Pancreas (tissue), 10 donors: ENCODE data around the gene KLHL18. TPM values are rescaled to one million over a fixed set of nuclear protein-coding genes. Genes with fewer than 3 reads are reported as not detected.
A peak's percentile ranks its signal among the peaks of the same experiment; 100 is the strongest.
"Not testable (repeated sequence)": the region's sequence is repeated elsewhere in the genome, so short reads cannot be mapped to it uniquely, and the experiment has no call there.

ENCODE experiments used
- ATAC-seq, 4 donors: fragments of 200-7000 bp; cut with Tn5 transposase; one replicate each; pipeline versions ENCODE4 v1.8.0 to v1.9.1; 2020; ENCODE audit warnings: mild to moderate bottlenecking in 4 of 4, moderate library complexity in 4 of 4
- DNase-seq, 6 donors: peaks; one replicate each; pipeline ENCODE4 v3.0.0-alpha.2; 2020
- FAIRE-seq: peaks from 2 replicates; lab custom pipeline; 2012; peaks lifted over from hg19 to GRCh38; lab: Jason Lieb, UNC
- H3K27ac ChIP-seq, 4 donors: fragments of 200-600 bp; sonication (generic); 1 replicate in 3 of 4; 2 replicates in 1 of 4; pipeline versions ENCODE4 v1.5.0 to v1.8.0; 2020
- H3K27me3 ChIP-seq, 4 donors: fragments of 200-600 bp; one replicate each; pipeline ENCODE4 v1.8.0; 2021
- H3K36me3 ChIP-seq, 3 donors: fragments of 200-600 bp; sonication (generic) in 1 of 3; one replicate each; pipeline versions ENCODE4 v1.5.0 to v1.8.0; 2020 to 2021
- H3K4me1 ChIP-seq, 3 donors: fragments of 200-600 bp; one replicate each; pipeline ENCODE4 v1.8.0; 2021
- H3K4me3 ChIP-seq, 4 donors: fragments of 200-600 bp; sonication (generic) in 2 of 4; one replicate each; pipeline versions ENCODE4 v1.5.0 to v1.8.0; 2020 to 2021
- H3K9me3 ChIP-seq, 4 donors: fragments of 200-600 bp; one replicate each; pipeline ENCODE4 v1.8.0; 2021
- WGBS, 2 donors: extraction: QIAGEN DNeasy Blood & Tissue Kit; methylation state at CpG; one replicate each; pipeline ENCODE4 v1.1.7; 2013; 5-methylcytosine and 5-hydroxymethylcytosine counted together
- intact Hi-C, 3 donors: fragments of 100-400 bp; cut with DNase I; formaldehyde crosslinking; loops; one replicate each; pipeline versions ENCODE4 v1.11.1 to v1.14.2; 2022
- polyA plus RNA-seq, 2 donors: library from polyadenylated mRNA; stranded (reverse); fragments of 200-250 nt; gene quantifications; one replicate each; pipeline ENCODE4 v1.2.3, GENCODE V29; 2013
- total RNA-seq, 6 donors: library from RNA; stranded (reverse); fragmentation: NEBNext Ultra II Directional in 4 of 6; extraction: Animal tissue kit (Norgen Biotek cat#: 25700) in 4 of 6; gene quantifications; one replicate each; pipeline versions ENCODE4 v1.2.1 to v1.2.4, GENCODE V29; 2021 to 2023
- TF ChIP-seq, protein P1 (sequence below), 4 donors: fragments of 200-600 bp; sonication (generic) in 3 of 4; IDR thresholded peaks; one replicate each; pipeline versions ENCODE4 v1.5.0 to v1.8.0; 2021; ENCODE audit warnings: antibody characterized with exemption in 4 of 4
- donor health status: healthy with polysubstance abuse.
- donor health status: DM: no; HTN: no; CAD: no; lungs with moderate emphysema.
- donor health status: DM: no; HTN: no; CAD: no.
- donor health status: control.
- donor health status: control.
- donor health status: Bipolar disorder and iron deficiency.
- donor health status: DM: yes; HTN: yes; CAD: no.
- donor health status: DM: no; HTN: no; CAD: no.
- donor health status: DM: no; HTN: no; CAD: no.
- donor health status: DM: yes; HTN: yes; CAD: no.

The KLHL18 gene
- total and polyA plus RNA-seq, 8 donors: 6.1 to 14.5 (median 9.2) TPM

DNA sequence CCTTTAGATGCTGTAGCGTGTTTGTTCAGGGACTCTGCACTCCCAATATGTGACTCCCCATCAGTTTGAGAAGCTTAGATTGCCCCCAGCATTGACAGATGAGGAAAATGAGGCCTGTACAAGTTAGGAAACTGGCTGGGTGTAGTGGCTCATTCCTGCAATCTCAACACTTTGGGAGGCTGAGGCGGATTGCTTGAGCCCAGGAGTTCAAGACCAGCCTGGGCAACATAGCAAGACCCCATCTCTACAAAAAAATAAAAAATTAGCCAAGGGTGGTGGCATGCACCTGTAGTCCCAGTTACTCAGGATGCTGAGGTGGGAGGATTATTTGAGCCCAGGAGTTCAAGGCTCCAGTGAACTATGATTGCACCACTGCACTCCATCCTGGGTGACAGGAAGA lies 84.1 kb downstream of the KLHL18 start:
- H3K36me3 ChIP-seq: no peaks in the 10 kb centered on the region
- no peaks in the 10 kb centered on the region for H3K27me3 ChIP-seq
- DNase-seq: no peak
- no peak overlapping the region for H3K4me3 ChIP-seq
- TF ChIP-seq, protein P1, sequence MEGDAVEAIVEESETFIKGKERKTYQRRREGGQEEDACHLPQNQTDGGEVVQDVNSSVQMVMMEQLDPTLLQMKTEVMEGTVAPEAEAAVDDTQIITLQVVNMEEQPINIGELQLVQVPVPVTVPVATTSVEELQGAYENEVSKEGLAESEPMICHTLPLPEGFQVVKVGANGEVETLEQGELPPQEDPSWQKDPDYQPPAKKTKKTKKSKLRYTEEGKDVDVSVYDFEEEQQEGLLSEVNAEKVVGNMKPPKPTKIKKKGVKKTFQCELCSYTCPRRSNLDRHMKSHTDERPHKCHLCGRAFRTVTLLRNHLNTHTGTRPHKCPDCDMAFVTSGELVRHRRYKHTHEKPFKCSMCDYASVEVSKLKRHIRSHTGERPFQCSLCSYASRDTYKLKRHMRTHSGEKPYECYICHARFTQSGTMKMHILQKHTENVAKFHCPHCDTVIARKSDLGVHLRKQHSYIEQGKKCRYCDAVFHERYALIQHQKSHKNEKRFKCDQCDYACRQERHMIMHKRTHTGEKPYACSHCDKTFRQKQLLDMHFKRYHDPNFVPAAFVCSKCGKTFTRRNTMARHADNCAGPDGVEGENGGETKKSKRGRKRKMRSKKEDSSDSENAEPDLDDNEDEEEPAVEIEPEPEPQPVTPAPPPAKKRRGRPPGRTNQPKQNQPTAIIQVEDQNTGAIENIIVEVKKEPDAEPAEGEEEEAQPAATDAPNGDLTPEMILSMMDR (IDR thresholded peaks at IDR 0.05): no peak
- no peaks in the 10 kb centered on the region for H3K9me3 ChIP-seq
- FAIRE-seq: no peak
- no peak for ATAC-seq
- H3K4me1 ChIP-seq: peaks cover 0 to 4% (median 0%) of the 10 kb centered on the region in 3 donors
- WGBS, 2 donors: 93 to 96% methylated on average over 2 of the region's 2 CpGs
- H3K27ac ChIP-seq: no peak overlapping the region
- intact Hi-C loops: no loop called here

DNA sequence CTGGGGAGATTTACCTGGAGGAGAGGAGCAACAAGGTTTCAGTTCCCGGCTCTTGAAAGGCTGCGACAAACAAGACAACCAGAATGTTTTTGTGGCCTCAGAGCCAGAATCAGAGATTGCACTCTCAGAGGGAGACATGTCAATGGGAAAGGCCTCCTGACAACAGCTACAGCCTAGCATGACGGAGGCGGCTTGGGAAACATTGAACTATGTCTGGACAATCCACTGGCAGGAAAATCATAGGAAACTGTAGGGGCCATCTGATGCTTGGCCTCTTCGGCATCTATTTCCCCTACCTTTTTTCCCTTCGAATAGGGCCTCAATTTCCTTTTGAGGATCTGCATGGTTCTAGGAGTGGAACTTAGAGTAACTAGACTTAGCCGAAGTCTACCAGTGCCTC lies 84.9 kb downstream of the KLHL18 start:
- Histone ChIP-seq H3K4me1 (peaks cover 0 to 4% (median 0%) of the 10 kb centered on the region in 3 donors), H3K27ac (no peak overlapping the region), H3K9me3 (no peaks in the 10 kb centered on the region), H3K36me3 (no peaks in the 10 kb centered on the region), H3K27me3 (no peaks in the 10 kb centered on the region), H3K4me3 (no peak overlapping the region)
- WGBS, 2 donors: 88 to 95% methylated on average over 7 of the region's 7 CpGs
- TF ChIP-seq, protein P1 (IDR thresholded peaks at IDR 0.05): no peak
- intact Hi-C loops: no loop called here
- no peak for DNase-seq
- FAIRE-seq: no peak
- no peak for ATAC-seq

DNA sequence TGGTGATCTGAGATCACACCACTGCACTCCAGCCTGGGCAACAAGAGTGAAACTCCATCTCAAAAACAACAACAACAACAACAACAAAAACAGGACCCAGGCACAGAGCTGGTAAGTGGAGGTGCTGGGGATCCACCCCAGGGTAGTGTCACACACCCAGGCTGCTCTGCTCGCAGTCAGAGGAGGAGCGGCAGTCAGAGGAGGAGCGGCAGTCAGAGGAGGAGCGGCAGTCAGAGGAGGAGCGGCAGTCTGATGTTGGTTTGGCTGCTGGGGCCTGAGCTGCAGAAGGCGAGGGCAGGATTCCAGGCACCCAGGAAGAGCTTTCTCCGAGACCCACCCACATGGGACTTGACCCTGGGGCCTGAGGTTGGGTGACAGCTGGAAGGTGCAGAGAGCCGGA lies 87.3 kb downstream of the KLHL18 start:
- intact Hi-C loops, H3K36me3 ChIP-seq, DNase-seq, FAIRE-seq, ATAC-seq, H3K4me1 ChIP-seq, H3K27me3 ChIP-seq, H3K4me3 ChIP-seq, H3K27ac ChIP-seq, H3K9me3 ChIP-seq: not testable (repeated sequence)
- WGBS, 2 donors: 90 to 93% methylated on average over 8 of the region's 8 CpGs

DNA sequence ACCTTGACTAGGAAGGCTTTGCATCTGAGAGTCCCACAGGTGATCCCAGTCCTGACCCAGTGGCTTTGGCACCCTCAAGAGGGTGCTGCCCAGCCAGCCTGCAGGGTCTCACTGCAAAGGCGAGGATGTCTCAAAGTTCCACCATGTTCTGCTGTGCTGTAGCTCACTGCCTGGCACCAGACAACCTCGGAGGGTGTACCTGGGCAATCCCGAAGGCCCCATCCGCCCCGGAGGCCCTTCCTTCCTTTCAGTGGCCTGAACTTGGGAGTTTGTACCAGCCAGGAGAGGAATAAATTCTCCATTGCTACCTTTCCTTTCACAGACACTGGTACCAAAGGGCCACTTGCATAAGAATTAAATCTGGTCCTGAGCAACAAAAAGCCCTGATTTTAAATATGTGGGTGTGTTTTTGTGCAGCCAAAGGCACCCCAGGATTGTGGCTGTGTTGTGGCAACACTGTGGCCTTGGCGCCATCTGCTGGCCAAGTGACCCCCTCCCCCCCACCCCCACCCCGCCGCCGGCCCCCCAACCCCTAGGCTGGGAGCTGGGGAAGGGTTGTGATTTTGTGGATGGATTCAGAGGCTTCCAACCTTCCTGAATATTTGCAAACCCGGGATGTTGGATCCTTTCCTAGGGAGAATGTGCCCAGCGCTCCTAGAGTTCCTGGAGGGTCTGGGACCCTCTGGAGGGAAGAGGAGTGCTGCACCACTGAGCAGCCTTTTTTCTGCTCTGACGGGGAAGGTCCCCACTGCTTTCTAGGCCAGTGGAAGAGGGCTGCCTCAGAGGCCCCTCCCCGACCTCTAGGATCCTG lies 88.3 kb downstream of the KLHL18 start:
- H3K9me3 ChIP-seq: no peaks in the 10 kb centered on the region
- DNase-seq (no peak), FAIRE-seq (no peak), ATAC-seq (peak in 1 of 4 donors; percentile 44)
- H3K27ac ChIP-seq: no peak overlapping the region
- intact Hi-C loops: no loop called here
- H3K4me3 ChIP-seq: no peak overlapping the region
- WGBS, 2 donors: 32 to 37% methylated on average over 13 of the region's 13 CpGs
- H3K36me3 ChIP-seq: no peaks in the 10 kb centered on the region
- H3K27me3 ChIP-seq: no peaks in the 10 kb centered on the region
- no peaks in the 10 kb centered on the region for H3K4me1 ChIP-seq
- TF ChIP-seq, protein P1 (IDR thresholded peaks at IDR 0.05): peak in 1 of 4 donors; percentile 8

DNA sequence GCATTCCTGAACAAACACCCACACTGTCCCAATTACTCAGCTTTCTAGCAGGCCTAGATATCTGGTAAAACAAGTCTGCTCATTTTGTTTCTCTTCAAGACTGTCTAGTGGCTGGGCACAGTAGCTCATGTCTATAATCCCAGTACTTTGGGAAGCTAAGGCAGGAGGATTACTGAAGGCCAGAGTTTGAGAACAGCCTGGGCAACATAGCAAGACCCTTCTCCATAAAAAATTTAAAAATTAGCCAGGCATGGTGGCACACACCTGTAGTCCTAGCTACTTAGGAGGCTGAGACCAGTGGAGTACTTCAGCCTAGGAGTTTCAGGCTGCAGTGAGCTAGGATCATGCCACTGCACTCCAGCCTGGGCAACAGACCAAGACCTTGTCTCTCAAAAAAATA lies 91.8 kb downstream of the KLHL18 start:
- DNase-seq (no peak), ATAC-seq (no peak), FAIRE-seq (no peak)
- intact Hi-C loops: no loop called here
- Histone ChIP-seq H3K4me1 (peaks cover 0 to 8% (median 7%) of the 10 kb centered on the region in 3 donors), H3K27me3 (no peaks in the 10 kb centered on the region), H3K36me3 (no peaks in the 10 kb centered on the region), H3K27ac (no peak overlapping the region), H3K4me3 (no peak overlapping the region), H3K9me3 (no peaks in the 10 kb centered on the region)
- TF ChIP-seq, protein P1 (IDR thresholded peaks at IDR 0.05): no peak
